Measurements from ENCODE around the gene GRAMD2A.

Gene GRAMD2A

DNA sequence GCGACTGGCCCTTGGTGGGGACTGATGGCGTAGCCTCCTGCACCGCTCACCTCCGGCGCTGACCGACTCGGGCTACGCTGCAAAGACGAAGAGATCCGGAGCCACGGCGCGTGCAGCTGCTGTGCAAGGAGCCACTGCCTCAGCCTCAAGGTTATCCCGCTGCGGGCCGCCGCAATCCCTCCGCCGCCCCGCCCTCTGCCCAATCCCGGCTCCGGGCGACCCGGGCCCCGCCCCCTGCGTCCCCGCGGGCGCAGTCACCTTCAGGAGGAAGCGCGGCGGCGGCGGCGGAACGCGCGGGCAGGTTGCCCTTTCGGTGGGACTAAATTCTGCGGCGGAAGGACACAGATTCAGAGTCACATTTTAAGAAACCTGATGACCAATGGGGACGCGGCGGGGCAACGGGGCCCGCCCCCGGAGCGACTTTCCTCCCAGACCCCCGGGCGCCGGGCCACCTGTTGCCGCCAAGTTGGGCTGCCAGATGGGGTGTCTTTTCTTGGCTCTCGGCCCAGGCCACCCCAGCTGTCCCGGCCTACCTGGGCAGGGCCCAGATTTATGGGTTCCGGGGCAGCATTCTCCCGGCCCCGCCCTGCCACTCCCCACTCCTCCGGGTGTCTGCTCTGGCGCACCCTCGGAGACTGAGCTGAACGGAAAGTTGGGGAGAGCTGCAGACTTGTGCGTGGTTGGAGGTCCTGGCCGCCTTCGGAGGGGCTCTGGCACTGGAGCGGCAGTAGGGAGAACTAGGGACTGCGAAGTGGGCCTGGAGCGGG lies 33.7 kb upstream of the GRAMD2A start, which contains the start of gene PKM:
TSS of gene PKM (minus strand) at position 125 of the 767 bp plus-strand sequence. CDS start 12,093 bp downstream, outside the sequence.
- peak; percentile 95 for DNase-seq
- Histone ChIP-seq H3K27ac (peak within 1 kb of the TSS; percentile 90), H3K4me3 (ENCODE audit: low read depth, low read length) (peak within 1 kb of the TSS; percentile 90), H3K36me3 (replicated peaks) (peaks cover 6% of the 10 kb centered on the region), H3K27me3 (replicated peaks) (no peaks in the 10 kb centered on the region)
- TF ChIP-seq, protein P1, sequence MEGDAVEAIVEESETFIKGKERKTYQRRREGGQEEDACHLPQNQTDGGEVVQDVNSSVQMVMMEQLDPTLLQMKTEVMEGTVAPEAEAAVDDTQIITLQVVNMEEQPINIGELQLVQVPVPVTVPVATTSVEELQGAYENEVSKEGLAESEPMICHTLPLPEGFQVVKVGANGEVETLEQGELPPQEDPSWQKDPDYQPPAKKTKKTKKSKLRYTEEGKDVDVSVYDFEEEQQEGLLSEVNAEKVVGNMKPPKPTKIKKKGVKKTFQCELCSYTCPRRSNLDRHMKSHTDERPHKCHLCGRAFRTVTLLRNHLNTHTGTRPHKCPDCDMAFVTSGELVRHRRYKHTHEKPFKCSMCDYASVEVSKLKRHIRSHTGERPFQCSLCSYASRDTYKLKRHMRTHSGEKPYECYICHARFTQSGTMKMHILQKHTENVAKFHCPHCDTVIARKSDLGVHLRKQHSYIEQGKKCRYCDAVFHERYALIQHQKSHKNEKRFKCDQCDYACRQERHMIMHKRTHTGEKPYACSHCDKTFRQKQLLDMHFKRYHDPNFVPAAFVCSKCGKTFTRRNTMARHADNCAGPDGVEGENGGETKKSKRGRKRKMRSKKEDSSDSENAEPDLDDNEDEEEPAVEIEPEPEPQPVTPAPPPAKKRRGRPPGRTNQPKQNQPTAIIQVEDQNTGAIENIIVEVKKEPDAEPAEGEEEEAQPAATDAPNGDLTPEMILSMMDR (IDR thresholded peaks at IDR 0.05; ENCODE audit: low read depth, low read length, missing control alignments): no peak
- in situ Hi-C loops (cut with HindIII; ENCODE audit: low pct_ligation_motif_present, low sequenced_read_pairs): no loop called here

DNA sequence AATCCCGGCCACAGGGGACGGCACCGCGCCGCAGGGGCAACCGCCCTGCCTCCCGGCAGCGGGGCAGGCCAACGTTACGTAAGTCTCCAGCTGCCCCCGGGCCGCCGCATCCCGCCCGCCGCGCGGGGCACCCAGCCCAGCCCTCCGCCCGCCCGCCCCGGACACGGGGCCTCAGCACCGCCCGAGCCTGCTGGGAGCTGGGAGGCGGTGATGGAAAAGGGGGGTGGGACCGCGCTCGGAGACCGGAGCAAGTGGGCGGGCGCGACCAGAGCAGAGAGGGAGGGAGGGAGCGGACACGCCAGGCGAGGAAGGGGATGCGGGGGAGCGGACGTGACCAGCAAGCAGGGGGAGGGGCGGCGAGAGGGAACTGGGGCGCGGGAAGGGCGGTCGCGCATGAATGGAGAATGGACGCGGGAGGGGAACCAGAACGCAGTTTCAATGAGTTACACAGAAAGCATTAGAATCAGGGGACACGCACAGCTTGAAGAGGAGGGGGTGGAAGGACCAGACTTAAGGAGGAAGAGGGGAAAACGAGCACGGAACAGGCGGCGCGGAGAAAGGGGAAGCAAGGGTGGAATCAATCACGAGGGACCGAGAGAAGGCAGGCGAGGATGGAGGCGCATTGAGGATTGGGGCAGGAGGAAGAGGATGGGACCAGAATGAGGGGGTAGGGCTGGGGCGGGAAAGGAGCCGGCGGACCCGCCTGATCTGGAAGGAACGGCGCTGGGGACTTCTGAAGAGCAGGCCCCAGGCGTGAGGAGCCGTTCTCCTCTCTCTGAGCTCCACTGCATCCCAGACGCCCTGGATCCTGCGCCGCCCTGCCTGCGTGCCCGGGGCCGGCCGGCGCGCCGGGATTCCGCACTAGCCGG lies 32.8 kb upstream of the GRAMD2A start:
- peak; percentile 85 for DNase-seq
- Histone ChIP-seq H3K27me3 (replicated peaks) (no peaks in the 10 kb centered on the region), H3K4me3 (ENCODE audit: low read depth, low read length) (peak overlapping the region; percentile 90), H3K36me3 (replicated peaks) (peaks cover 6% of the 10 kb centered on the region), H3K27ac (peak overlapping the region; percentile 90)
- TF ChIP-seq, protein P1 (IDR thresholded peaks at IDR 0.05; ENCODE audit: low read depth, low read length, missing control alignments): no peak
- in situ Hi-C loops (cut with HindIII; ENCODE audit: low pct_ligation_motif_present, low sequenced_read_pairs): no loop called here

GRCh38 chr15:72229947-72230196 lies 32.3 kb upstream of the GRAMD2A start:
- TF ChIP-seq, protein P1 (IDR thresholded peaks at IDR 0.05; ENCODE audit: low read depth, low read length, missing control alignments): no peak
- H3K27ac ChIP-seq: peak overlapping the region; percentile 90
- no peaks in the 10 kb centered on the region for H3K27me3 ChIP-seq (replicated peaks)
- peak overlapping the region; percentile 90 for H3K4me3 ChIP-seq (ENCODE audit: low read depth, low read length)
- in situ Hi-C loops (cut with HindIII; ENCODE audit: low pct_ligation_motif_present, low sequenced_read_pairs): no loop called here
- no peak for DNase-seq
- peaks cover 6% of the 10 kb centered on the region for H3K36me3 ChIP-seq (replicated peaks)

DNA sequence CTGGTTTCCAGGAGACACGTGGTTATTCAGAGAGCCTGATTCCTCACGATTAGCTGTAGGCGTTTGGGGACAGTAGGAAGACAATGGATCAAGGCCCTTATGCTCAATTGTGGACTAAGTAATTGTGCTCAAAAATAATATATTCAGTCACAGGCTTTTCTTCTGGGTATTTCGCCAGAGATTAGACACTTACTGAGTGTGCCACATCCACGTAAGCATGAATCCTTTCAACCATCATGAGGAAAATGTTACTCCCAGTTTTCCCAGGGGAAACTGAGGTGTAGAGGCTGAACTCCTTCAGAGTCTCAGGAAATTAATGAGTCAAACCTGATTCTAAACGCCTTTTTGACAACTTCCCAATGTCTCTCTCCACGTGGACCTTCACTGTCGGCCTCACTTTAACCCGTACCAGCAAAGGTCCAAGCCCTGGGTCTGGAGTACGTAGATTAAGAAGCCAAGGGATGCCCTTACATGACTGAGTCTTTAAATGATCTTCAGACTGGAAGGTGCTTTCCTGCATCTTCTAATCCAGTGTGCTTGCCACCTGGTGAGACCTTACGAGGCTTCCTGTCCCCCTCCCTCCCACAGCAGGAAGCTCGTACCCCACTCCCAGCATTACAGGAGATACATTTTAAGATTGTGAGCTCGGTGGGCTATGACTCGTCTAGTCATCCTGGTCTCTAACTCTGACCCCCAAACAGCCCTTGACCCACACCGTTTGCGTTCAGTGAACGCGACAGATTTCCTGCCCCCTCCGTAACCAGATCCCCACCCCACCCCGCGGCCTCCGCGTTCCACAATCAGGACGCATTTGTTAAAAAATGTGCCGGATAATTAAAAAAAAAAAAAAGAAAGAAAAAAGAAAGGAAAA lies 31.7 kb upstream of the GRAMD2A start:
- peaks cover 9% of the 10 kb centered on the region for H3K36me3 ChIP-seq (replicated peaks)
- H3K27me3 ChIP-seq (replicated peaks): no peaks in the 10 kb centered on the region
- peak overlapping the region; percentile 90 for H3K4me3 ChIP-seq (ENCODE audit: low read depth, low read length)
- TF ChIP-seq, protein P1 (IDR thresholded peaks at IDR 0.05; ENCODE audit: low read depth, low read length, missing control alignments): no peak
- no peak for DNase-seq
- H3K27ac ChIP-seq: peak overlapping the region; percentile 90
- in situ Hi-C loops (cut with HindIII; ENCODE audit: low pct_ligation_motif_present, low sequenced_read_pairs): no loop called here

DNA sequence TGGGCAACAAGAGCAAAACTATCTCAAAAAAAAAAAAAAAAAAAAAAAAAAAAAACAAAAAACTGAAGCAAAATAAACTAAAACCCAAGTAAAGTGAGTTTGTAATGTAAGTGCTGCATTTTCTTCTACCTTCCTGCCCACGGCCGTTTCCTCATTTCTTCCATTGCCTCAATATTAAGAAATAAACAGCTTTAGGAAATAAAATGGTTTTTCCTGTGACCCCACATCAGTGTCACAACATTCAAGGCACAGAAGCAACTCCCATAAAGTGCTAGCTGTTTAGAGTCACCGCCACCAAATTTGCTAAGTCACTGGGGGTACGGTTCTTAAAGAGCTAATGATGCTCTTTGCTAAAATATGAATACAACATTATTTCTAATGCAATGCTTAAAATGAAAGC lies 30.1 kb upstream of the GRAMD2A start:
- no peak for DNase-seq

More for the DNA sequence above, 30.1 kb upstream of the GRAMD2A start:
- TF ChIP-seq, protein P1 (IDR thresholded peaks at IDR 0.05; ENCODE audit: low read depth, low read length, missing control alignments): no peak
- Histone ChIP-seq H3K27me3 (replicated peaks) (no peaks in the 10 kb centered on the region), H3K4me3 (ENCODE audit: low read depth, low read length) (peak overlapping the region; percentile 90), H3K36me3 (replicated peaks) (peaks cover 18% of the 10 kb centered on the region), H3K27ac (peak overlapping the region; percentile 90)
- in situ Hi-C loops (cut with HindIII; ENCODE audit: low pct_ligation_motif_present, low sequenced_read_pairs): no loop called here
